PFSK-1 (cell line): ENCODE measurements around the gene TNS1.

Experiments used
- FOXP2 ChIP-seq: optimal IDR thresholded peaks from 2 replicates; pipeline ENCODE3; 2011; ENCODE audit warnings: borderline replicate concordance, control low read depth, inconsistent platforms; ENCODE audit not compliant: insufficient read depth; ENCODE audit errors: extremely low read length, extremely low read depth
- POLR2AphosphoS5 ChIP-seq: IDR thresholded peaks from 2 replicates; pipeline ENCODE4 v1.6.1; 2012; ENCODE audit warnings: low read depth, mild to moderate bottlenecking, control low read depth, low read length, moderate library complexity
- REST ChIP-seq, 2 experiments: IDR thresholded peaks; 2 replicates each; pipeline versions ENCODE4 v1.6.1 to v1.8.0; 2011 to 2012; ENCODE audit warnings: low read depth in 2 of 2, low read length in 2 of 2, control low read depth in 1 of 2, inconsistent platforms in 1 of 2, mild to moderate bottlenecking in 1 of 2, moderate library complexity in 1 of 2; ENCODE audit not compliant: insufficient read depth in 1 of 2
- SIN3A ChIP-seq: IDR thresholded peaks from 2 replicates; pipeline ENCODE4 v1.6.1; 2012; ENCODE audit warnings: mild to moderate bottlenecking, low read length, moderate library complexity, borderline replicate concordance; ENCODE audit not compliant: insufficient read depth
- TAF1 ChIP-seq: IDR thresholded peaks from 2 replicates; pipeline ENCODE4 v1.6.1; 2012; ENCODE audit warnings: low read length, control low read depth, borderline replicate concordance; ENCODE audit not compliant: insufficient read depth

The TNS1 gene

GRCh38 chr2:218032336-218033171, 29.8 kb upstream of the TNS1 start:
- TF ChIP-seq POLR2AphosphoS5 (no peak), REST (IDR thresholded peaks at IDR 0.05; ENCODE audit: insufficient read depth in 1 of 2, low read depth in 2 of 2, low read length in 2 of 2) (no peak), TAF1 (no peak), SIN3A (no peak), FOXP2 (no peak)

GRCh38 chr2:218031771-218032257, 29.0 kb upstream of the TNS1 start:
- TF ChIP-seq SIN3A (no peak), REST (IDR thresholded peaks at IDR 0.05; ENCODE audit: insufficient read depth in 1 of 2, low read depth in 2 of 2, low read length in 2 of 2) (no peak), POLR2AphosphoS5 (no peak), FOXP2 (no peak), TAF1 (no peak)

GRCh38 chr2:218031261-218031660, 28.5 kb upstream of the TNS1 start:
- TF ChIP-seq FOXP2 (no peak), SIN3A (no peak), TAF1 (no peak), POLR2AphosphoS5 (no peak), REST (IDR thresholded peaks at IDR 0.05; ENCODE audit: insufficient read depth in 1 of 2, low read depth in 2 of 2, low read length in 2 of 2) (no peak)

DNA sequence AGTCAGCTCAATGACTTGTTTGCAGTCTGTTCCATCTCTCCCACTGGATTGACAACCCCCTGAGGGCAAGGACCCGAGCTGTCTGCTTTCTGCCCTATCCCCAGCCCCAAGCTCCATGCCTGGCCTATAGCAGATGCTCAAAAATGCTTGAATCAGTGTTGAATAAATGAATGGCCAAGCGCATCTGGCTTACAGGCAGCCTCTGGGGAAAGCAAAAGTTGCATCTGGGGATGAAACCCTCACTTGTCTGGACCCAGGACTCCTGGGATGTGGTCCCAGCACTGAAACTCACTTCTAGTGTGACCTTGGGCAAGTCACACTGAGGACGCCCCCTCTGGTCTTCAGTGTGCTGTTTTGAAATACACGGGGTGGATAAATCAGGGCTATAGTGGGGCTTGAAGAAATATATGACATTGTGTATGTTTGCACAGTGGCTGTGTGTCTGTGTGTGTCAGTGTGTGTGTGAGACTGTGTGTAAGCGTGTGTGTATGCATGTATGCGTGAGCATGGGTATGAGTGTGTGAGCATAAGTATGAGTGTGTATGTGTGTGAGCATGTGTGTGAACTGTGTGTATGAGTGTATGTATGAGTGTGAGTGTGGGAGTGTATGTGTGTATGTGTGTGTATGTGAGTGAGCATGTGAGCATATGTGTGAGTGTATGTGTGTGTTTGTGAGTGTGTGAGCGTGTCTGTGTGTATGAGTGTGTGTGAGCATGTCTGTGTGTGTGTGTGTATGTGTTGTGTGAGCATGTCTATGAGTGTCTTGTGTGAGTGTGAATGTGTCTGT, 27.8 kb upstream of the TNS1 start:
- TF ChIP-seq REST (IDR thresholded peaks at IDR 0.05; ENCODE audit: insufficient read depth in 1 of 2, low read depth in 2 of 2, low read length in 2 of 2) (no peak), POLR2AphosphoS5 (no peak), SIN3A (no peak), TAF1 (no peak), FOXP2 (no peak)
